Measurements from ENCODE around the gene NEDD9.

DNA sequence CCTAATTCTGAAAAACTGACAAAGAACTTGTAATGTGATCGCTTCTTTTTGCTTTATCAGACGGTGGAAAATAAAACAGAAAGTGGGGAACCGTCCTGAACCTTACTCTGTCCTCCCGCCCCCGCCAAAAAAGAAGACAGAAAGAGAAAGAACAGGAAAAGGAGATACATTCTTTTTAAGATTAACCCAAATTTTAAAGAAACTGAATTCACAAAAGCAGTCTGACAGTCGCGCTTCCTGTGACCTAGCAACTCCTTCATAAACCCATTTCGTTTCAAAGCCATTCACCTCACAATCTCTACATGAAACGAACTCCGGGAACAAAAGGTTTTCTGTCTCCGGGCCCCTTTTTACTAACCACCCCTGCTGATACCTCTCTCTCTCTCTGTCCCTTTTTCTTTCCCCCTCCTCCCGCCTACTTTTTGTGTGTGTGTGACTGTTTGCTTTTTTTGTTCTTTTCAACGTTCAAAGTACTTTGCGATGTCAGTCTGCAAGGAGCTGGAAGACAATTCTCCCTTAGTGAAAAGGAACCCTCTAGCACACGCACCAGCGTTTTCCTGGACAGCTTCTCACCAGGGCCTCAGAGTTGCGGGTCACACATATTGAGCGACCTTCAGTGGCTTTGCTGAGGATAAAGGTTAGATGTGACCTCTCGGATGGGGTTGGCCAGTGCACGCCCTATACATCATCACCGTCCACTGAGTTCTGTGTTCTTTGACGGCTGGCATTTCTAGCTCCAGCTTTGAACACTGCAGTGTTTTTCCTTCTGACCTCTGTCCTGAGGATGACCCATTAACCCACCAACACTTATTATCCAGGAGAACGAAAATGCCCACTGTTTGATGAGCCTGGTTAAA is 530 bp upstream of the NEDD9 start:
- TF ChIP-seq CTCF (conservative IDR thresholded peaks at IDR 0.05; ENCODE audit: low read length) (no peak; the same call in 1 of the 2 replicates), EZH2phosphoT487 (IDR thresholded peaks at IDR 0.05; ENCODE audit: borderline replicate concordance) (no peak)
